ENCODE data around the gene PEPD.
A peak's percentile ranks its signal among the peaks of the same experiment; 100 is the strongest.

The PEPD gene

GRCh38 chr19:33436360-33437345 lies 84.9 kb downstream of the PEPD start:
- Histone ChIP-seq H3K18ac (ENCODE audit: low read length) (no peak overlapping the region), H3K9me3 (replicated peaks in 1 of 2; ENCODE audit: control insufficient read depth in 2 of 2, insufficient read depth in 1 of 2, low read depth in 1 of 2, low read length in 2 of 2) (peaks cover 0 to 2% of the 10 kb centered on the region in 2 donors), H2AK5ac (ENCODE audit: low read depth, low read length) (no peak overlapping the region), H2AFZ (ENCODE audit: low read length) (no peak overlapping the region), H3K4me1 (ENCODE audit: control insufficient read depth in 2 of 2, insufficient read depth in 1 of 2, low read depth in 1 of 2, low read length in 2 of 2) (peaks cover 5 to 7% of the 10 kb centered on the region in 2 donors), H3K4me3 (ENCODE audit: low read length in 2 of 2) (no peak overlapping the region), H3K4me2 (ENCODE audit: insufficient read depth, low read length, poor library complexity, severe bottlenecking) (no peak overlapping the region), H3K4ac (ENCODE audit: low read length) (no peak overlapping the region), H2BK12ac (ENCODE audit: low read length) (peak overlapping the region; percentile 46), H3K23ac (ENCODE audit: low read depth, low read length, poor library complexity) (no peak overlapping the region), H3K36me3 (replicated peaks in 1 of 2; ENCODE audit: control insufficient read depth in 2 of 2, insufficient read depth in 2 of 2, low read length in 2 of 2) (no peaks in the 10 kb centered on the region), H2BK120ac (ENCODE audit: low read depth, low read length) (no peak overlapping the region), H3K9ac (ENCODE audit: low read depth, low read length, poor library complexity) (peak overlapping the region; percentile 44), H3K27ac (replicated peaks; ENCODE audit: low read length) (no peak overlapping the region), H3K27me3 (ENCODE audit: control insufficient read depth in 3 of 3, insufficient read depth in 3 of 3, low read depth in 1 of 3, low read length in 3 of 3) (no peaks in the 10 kb centered on the region), H2BK15ac (ENCODE audit: low read length) (no peak overlapping the region), H3K79me1 (ENCODE audit: low read depth, low read length) (no peaks in the 10 kb centered on the region), H4K91ac (ENCODE audit: low read depth, low read length, poor library complexity) (no peak overlapping the region), H2BK5ac (ENCODE audit: low read length) (peak overlapping the region; percentile 39), H4K8ac (ENCODE audit: low read depth, low read length) (no peak overlapping the region), H3K14ac (ENCODE audit: low read length) (peak overlapping the region; percentile 56)
- WGBS, 2 donors (ENCODE audit: extremely low coverage in 2 of 2, insufficient read length in 2 of 2, insufficient replicate concordance in 1 of 2) = no CpG with 5 or more reads among the region's 22 CpGs
- no peak for DNase-seq (ENCODE audit: low spot score)

- H3K4me3 ChIP-seq (ENCODE audit: low read length in 2 of 2) = no peak overlapping the region
- peaks cover 5 to 7% of the 10 kb centered on the region in 2 donors for H3K4me1 ChIP-seq (ENCODE audit: control insufficient read depth in 2 of 2, insufficient read depth in 1 of 2, low read depth in 1 of 2, low read length in 2 of 2)
- 100% methylated on average over 1 of the region's 11 CpGs; no CpG with 5 or more reads in 1 of the 2 donors for WGBS, 2 donors (ENCODE audit: extremely low coverage in 2 of 2, insufficient read length in 2 of 2, insufficient replicate concordance in 1 of 2)
- H3K4me2 ChIP-seq (ENCODE audit: insufficient read depth, low read length, poor library complexity, severe bottlenecking) = no peak overlapping the region
- H3K27me3 ChIP-seq (ENCODE audit: control insufficient read depth in 3 of 3, insufficient read depth in 3 of 3, low read depth in 1 of 3, low read length in 3 of 3) = no peaks in the 10 kb centered on the region
- H4K8ac ChIP-seq (ENCODE audit: low read depth, low read length) = no peak overlapping the region
- peak overlapping the region; percentile 48 for H3K18ac ChIP-seq (ENCODE audit: low read length)
- H3K36me3 ChIP-seq (replicated peaks in 1 of 2; ENCODE audit: control insufficient read depth in 2 of 2, insufficient read depth in 2 of 2, low read length in 2 of 2) = no peaks in the 10 kb centered on the region
- no peak overlapping the region for H3K27ac ChIP-seq (replicated peaks; ENCODE audit: low read length)
- no peak overlapping the region for H4K91ac ChIP-seq (ENCODE audit: low read depth, low read length, poor library complexity)
- no peak for DNase-seq (ENCODE audit: low spot score)
- H3K79me1 ChIP-seq (ENCODE audit: low read depth, low read length) = no peaks in the 10 kb centered on the region
- peak overlapping the region; percentile 46 for H2BK12ac ChIP-seq (ENCODE audit: low read length)
- peak overlapping the region; percentile 39 for H2BK5ac ChIP-seq (ENCODE audit: low read length)
- H3K14ac ChIP-seq (ENCODE audit: low read length) = no peak overlapping the region
- H2BK15ac ChIP-seq (ENCODE audit: low read length) = no peak overlapping the region
- peaks cover 0 to 2% of the 10 kb centered on the region in 2 donors for H3K9me3 ChIP-seq (replicated peaks in 1 of 2; ENCODE audit: control insufficient read depth in 2 of 2, insufficient read depth in 1 of 2, low read depth in 1 of 2, low read length in 2 of 2)
- peak overlapping the region; percentile 63 for H3K9ac ChIP-seq (ENCODE audit: low read depth, low read length, poor library complexity)
- H2BK120ac ChIP-seq (ENCODE audit: low read depth, low read length) = no peak overlapping the region
- H3K23ac ChIP-seq (ENCODE audit: low read depth, low read length, poor library complexity) = peak overlapping the region; percentile 43
- H3K4ac ChIP-seq (ENCODE audit: low read length) = no peak overlapping the region
- peak overlapping the region; percentile 61 for H2AK5ac ChIP-seq (ENCODE audit: low read depth, low read length)
- H2AFZ ChIP-seq (ENCODE audit: low read length) = no peak overlapping the region
These were observed 85.8 kb downstream of the PEPD start for GRCh38 chr19:33435706-33436359.

GRCh38 chr19:33434886-33435705 lies 86.5 kb downstream of the PEPD start:
- WGBS, 2 donors (ENCODE audit: extremely low coverage in 2 of 2, insufficient read length in 2 of 2, insufficient replicate concordance in 1 of 2) = no CpG with 5 or more reads among the region's 28 CpGs
- Histone ChIP-seq H3K27ac (replicated peaks; ENCODE audit: low read length) (no peak overlapping the region), H3K9me3 (replicated peaks in 1 of 2; ENCODE audit: control insufficient read depth in 2 of 2, insufficient read depth in 1 of 2, low read depth in 1 of 2, low read length in 2 of 2) (peaks cover 0 to 2% of the 10 kb centered on the region in 2 donors), H3K4me1 (ENCODE audit: control insufficient read depth in 2 of 2, insufficient read depth in 1 of 2, low read depth in 1 of 2, low read length in 2 of 2) (peaks cover 5 to 7% of the 10 kb centered on the region in 2 donors), H3K4me3 (ENCODE audit: low read length in 2 of 2) (no peak overlapping the region), H4K8ac (ENCODE audit: low read depth, low read length) (no peak overlapping the region), H2AK5ac (ENCODE audit: low read depth, low read length) (peak overlapping the region; percentile 61), H3K4me2 (ENCODE audit: insufficient read depth, low read length, poor library complexity, severe bottlenecking) (no peak overlapping the region), H3K36me3 (replicated peaks in 1 of 2; ENCODE audit: control insufficient read depth in 2 of 2, insufficient read depth in 2 of 2, low read length in 2 of 2) (no peaks in the 10 kb centered on the region), H3K14ac (ENCODE audit: low read length) (peak overlapping the region; percentile 71), H3K4ac (ENCODE audit: low read length) (no peak overlapping the region), H3K79me1 (ENCODE audit: low read depth, low read length) (no peaks in the 10 kb centered on the region), H2BK5ac (ENCODE audit: low read length) (peak overlapping the region; percentile 39), H3K23ac (ENCODE audit: low read depth, low read length, poor library complexity) (peak overlapping the region; percentile 43), H3K18ac (ENCODE audit: low read length) (peak overlapping the region; percentile 57), H2AFZ (ENCODE audit: low read length) (peak overlapping the region; percentile 22), H4K91ac (ENCODE audit: low read depth, low read length, poor library complexity) (no peak overlapping the region), H2BK12ac (ENCODE audit: low read length) (peak overlapping the region; percentile 10), H3K27me3 (ENCODE audit: control insufficient read depth in 3 of 3, insufficient read depth in 3 of 3, low read depth in 1 of 3, low read length in 3 of 3) (no peaks in the 10 kb centered on the region), H3K9ac (ENCODE audit: low read depth, low read length, poor library complexity) (peak overlapping the region; percentile 63), H2BK120ac (ENCODE audit: low read depth, low read length) (no peak overlapping the region), H2BK15ac (ENCODE audit: low read length) (no peak overlapping the region)
- DNase-seq (ENCODE audit: low spot score) = no peak

All from neuronal stem cell (in vitro differentiated cells).